ENCODE measurements around the gene LLGL2.
A peak's percentile ranks its signal among the peaks of the same experiment; 100 is the strongest.

Gene LLGL2

DNA sequence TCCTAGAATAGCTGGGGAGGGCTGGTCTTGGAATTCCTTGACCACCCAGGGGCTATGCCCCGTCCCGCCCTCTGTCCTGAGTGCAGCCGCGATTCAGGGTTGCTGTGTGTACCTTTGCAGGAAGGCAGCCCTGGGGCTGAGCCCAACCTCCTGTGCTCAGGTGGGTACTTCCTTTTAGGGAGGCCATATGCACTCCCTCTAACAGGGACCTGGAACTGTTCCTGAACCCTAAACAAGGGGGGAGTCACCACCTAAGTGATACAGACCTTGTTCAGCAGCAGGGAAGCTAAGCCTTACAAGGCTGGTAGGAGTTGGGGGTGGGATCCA, 24.6 kb downstream of the LLGL2 start:
- DNase-seq (ENCODE audit: low read depth), result no peak

- DNase-seq (ENCODE audit: low read depth), result no peak
Measured at GRCh38 chr17:75551266-75551665, 25.8 kb downstream of the LLGL2 start.

- no peak for DNase-seq (ENCODE audit: low read depth)
Measured at GRCh38 chr17:75552425-75553294, 27.2 kb downstream of the LLGL2 start.

- DNase-seq (ENCODE audit: low read depth), result no peak
Measured at GRCh38 chr17:75553295-75554110, 28.0 kb downstream of the LLGL2 start.

DNA sequence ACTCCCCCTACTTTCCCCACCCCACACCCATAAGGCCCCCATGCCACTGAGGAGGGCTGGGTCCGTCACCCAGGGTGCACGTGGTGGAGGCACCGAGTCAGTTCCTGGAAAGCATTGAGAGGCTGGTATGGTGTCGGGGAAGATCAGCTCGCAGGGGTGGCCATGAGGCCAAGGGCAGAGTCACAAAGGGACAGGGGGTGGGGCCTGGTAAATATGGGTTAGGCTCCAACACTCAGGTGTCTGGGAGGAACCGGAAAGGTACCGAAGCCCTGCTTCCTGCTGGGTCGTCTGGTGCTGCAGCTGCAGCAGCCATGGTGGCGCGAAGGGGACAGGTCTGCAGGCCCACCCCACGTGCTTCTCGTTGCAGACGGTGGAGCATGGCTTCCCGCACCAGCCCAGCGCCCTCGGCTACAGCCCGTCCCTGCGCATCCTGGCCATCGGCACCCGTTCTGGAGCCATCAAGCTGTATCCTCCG, 30.2 kb downstream of the LLGL2 start:
- no peak for DNase-seq (ENCODE audit: low read depth)

- no peak for DNase-seq (ENCODE audit: low read depth)
Measured at GRCh38 chr17:75557075-75557851, 31.8 kb downstream of the LLGL2 start.

DNA sequence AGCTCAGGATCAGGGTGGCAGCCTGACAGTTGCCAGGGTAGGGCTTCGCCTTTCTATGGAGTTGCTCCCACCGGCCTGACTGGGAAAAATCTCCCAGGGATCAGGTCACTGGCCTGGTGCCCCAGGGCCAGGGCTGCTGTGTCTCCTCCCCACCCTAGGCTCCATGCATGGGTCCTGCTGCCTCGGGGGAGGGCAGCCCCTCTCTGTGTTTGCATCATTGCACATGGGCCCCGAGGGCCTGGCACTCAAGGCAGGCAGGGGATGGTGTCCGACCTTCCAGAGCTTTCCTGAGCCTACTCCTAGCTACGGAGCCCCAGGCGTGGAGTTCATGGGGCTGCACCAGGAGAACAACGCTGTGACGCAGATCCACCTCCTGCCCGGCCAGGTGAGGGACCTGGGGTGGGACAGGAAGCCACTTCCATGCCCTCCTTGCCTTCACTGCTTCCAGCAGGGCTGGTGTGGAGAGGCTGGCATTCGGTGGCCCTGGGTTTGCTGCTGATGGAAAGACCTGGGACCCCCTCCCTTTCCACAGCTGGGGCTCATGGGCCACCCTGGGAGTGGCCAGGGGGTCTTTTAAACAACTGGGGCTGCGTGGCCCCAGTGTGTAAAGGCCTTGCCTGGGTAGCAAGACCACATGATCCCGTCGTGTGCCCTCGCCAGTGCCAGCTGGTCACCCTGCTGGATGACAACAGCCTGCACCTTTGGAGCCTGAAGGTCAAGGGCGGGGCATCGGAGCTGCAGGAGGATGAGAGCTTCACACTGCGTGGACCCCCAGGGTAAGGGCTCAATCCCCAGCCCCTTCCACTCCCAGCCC, 32.6 kb downstream of the LLGL2 start:
- no peak for DNase-seq (ENCODE audit: low read depth)

- DNase-seq (ENCODE audit: low read depth), result no peak
Measured at GRCh38 chr17:75558666-75559530, 33.4 kb downstream of the LLGL2 start.

GRCh38 chr17:75559958-75560533, 34.5 kb downstream of the LLGL2 start:
- DNase-seq (ENCODE audit: low read depth), result no peak

- no peak for DNase-seq (ENCODE audit: low read depth)
Measured at GRCh38 chr17:75561927-75562603, 36.6 kb downstream of the LLGL2 start.

DNA sequence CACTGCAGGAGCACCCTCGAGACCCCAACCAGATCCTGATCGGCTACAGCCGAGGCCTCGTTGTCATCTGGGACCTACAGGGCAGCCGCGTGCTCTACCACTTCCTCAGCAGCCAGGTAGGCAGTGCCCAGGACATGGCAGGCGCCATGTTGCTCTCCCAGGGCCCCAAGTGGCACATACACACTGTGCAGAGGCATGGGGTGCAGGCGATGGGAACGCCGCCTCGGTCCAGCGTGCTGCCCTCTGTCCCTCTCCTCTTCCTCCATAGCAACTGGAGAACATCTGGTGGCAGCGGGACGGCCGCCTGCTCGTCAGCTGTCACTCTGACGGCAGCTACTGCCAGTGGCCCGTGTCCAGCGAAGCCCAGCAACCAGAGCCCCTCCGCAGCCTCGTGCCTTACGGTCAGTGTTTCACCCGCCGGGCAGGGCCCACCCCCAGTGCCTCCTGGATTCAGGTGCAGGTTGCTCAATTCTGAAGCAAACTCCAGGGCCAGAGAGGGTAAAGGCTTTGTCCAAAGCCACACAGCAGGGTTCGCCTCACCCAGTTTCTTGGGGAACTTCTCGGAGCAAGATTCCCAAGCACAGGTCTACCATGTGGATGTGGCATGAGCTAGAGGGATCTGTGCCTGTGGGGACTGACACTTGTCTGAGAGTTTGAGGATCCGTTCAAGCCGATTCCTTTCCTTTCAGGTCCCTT, 37.7 kb downstream of the LLGL2 start:
- no peak for DNase-seq (ENCODE audit: low read depth)

- no peak for DNase-seq (ENCODE audit: low read depth)
Measured at GRCh38 chr17:75564195-75564594, 38.7 kb downstream of the LLGL2 start.

DNA sequence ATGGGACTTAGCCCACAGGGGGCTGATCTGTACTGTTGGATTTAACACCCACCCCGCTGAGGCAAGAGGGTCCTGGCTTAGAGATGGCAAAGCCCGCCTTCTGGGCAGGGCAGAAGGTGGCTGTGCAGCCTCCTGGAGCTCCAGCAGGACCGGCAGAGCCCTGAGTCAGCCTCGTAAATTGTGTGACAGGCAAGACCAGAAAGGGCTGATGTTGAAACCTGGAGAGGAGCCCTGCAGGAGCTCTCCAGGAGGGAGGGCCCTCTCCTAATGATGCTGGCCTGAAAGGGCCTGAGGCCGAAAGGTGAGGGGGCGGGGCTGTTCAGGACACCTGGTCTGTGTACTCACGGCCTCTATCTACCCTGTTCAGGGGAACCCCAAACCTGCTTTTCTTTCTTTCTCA, 39.6 kb downstream of the LLGL2 start:
- DNase-seq (ENCODE audit: low read depth), result peak; percentile 22

DNA sequence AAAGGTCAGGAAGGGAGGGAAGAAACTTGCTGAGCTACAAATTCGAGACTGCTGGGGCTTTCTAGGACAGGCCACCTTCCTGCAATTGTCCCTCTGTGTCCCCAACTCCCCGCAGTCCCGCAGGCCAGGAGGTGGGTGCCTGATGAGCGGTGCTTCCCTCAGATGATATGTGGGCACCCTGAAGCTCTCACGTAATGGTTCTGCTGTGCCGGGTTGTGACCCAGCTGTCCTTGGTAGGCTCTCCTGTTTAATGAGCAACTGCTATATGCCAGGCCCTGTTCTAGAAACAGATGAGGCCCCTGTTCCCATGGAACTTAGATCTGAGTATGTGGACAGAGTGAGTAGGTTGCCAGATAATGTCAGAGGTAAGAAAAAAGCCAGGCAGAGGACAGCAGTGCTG, 40.1 kb downstream of the LLGL2 start:
- no peak for DNase-seq (ENCODE audit: low read depth)

- no peak for DNase-seq (ENCODE audit: low read depth)
Measured at GRCh38 chr17:75566416-75566815, 40.9 kb downstream of the LLGL2 start.

GRCh38 chr17:75566834-75567233, 41.3 kb downstream of the LLGL2 start:
- DNase-seq (ENCODE audit: low read depth), result no peak

GRCh38 chr17:75568412-75569255, 43.1 kb downstream of the LLGL2 start:
- DNase-seq (ENCODE audit: low read depth), result no peak

GRCh38 chr17:75570034-75570676, 44.7 kb downstream of the LLGL2 start:
- no peak for DNase-seq (ENCODE audit: low read depth)
